ENCODE measurements around the gene CCR5AS.

GRCh38 chr3:46324036-46324435 is 82.8 kb downstream of the CCR5AS start:
- TF ChIP-seq, protein P1, sequence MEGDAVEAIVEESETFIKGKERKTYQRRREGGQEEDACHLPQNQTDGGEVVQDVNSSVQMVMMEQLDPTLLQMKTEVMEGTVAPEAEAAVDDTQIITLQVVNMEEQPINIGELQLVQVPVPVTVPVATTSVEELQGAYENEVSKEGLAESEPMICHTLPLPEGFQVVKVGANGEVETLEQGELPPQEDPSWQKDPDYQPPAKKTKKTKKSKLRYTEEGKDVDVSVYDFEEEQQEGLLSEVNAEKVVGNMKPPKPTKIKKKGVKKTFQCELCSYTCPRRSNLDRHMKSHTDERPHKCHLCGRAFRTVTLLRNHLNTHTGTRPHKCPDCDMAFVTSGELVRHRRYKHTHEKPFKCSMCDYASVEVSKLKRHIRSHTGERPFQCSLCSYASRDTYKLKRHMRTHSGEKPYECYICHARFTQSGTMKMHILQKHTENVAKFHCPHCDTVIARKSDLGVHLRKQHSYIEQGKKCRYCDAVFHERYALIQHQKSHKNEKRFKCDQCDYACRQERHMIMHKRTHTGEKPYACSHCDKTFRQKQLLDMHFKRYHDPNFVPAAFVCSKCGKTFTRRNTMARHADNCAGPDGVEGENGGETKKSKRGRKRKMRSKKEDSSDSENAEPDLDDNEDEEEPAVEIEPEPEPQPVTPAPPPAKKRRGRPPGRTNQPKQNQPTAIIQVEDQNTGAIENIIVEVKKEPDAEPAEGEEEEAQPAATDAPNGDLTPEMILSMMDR (IDR thresholded peaks at IDR 0.05), result no peak
- TF ChIP-seq MLX (CRISPR knock-in tag; IDR thresholded peaks at IDR 0.05), result no peak
- TF ChIP-seq PRDM15 (CRISPR knock-in tag; IDR thresholded peaks at IDR 0.05), result no peak
